Loucy (cell line): ENCODE data around the gene ZNF101.

Source experiments
- CTCF ChIP-seq: fragments of 200-600 bp; sonication (generic); conservative IDR thresholded peaks from 2 replicates; pipeline ENCODE4 v1.5.1; 2014; ENCODE audit warnings: mild to moderate bottlenecking, antibody characterized with exemption, low read length
- EZH2phosphoT487 ChIP-seq: fragments of 200-600 bp; IDR thresholded peaks from 2 replicates; pipeline ENCODE4 v1.6.1; 2018; ENCODE audit warnings: antibody characterized with exemption, mild to moderate bottlenecking, moderate library complexity, borderline replicate concordance

DNA sequence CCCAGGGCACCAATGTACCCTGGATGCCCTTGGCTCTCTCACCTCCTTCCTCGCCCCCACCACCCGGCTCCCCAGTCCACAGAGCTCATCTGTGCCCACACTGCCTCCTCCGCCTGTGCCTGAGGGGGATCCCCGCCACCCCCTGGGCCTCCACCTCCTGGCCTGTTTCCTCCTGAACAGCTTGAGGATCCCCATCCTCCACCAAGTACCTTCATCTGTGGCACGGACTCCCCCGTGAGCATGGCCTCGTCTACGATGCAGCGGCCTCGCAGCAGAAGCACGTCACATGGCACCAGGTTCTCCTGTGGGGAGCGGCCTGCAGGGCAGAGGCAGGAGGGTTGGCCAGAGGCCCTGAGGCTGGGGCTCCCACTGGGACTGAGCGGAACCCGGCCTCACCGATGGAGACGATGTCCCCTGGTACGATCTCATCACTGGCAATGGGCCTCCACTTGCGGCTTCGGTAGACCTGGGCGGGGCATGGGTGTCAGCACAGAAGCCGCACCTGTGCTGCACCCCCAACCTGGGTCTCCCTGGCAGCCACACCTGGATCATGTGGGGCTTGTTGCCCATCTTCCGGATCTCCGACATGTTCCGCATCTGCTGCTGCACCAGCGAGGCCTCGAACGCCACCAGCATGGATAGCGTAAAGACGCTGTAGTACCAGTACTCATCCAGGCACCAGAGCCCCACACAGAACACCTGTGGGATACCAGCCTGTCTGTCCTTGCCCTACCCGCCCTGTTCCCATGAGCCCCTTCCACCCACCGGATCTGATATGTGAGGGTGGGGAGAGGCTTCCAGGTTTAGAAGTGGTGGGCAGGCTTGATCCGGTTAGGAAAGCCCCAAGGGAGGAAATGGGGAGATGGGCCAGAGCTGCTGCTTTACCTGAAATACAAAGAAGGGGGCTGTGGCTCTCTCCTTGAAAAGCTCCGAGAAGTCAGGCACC, 11.9 kb upstream of the ZNF101 start:
- no peak for TF ChIP-seq EZH2phosphoT487
- no peak for TF ChIP-seq CTCF
